Endodermal cell (in vitro differentiated cells): ENCODE measurements around the gene NSUN2. TPM values are rescaled to one million over a fixed set of nuclear protein-coding genes. Genes with fewer than 3 reads are reported as not detected.
"Not testable (repeated sequence)": the region's sequence is repeated elsewhere in the genome, so short reads cannot be mapped to it uniquely, and the experiment has no call there.

Experiments used
- DNase-seq: peaks from one replicate; pipeline ENCODE4 v3.0.0-alpha.2; 2017
- H3K27ac ChIP-seq: 2 replicates; pipeline ENCODE4 v1.5.1; 2013; ENCODE audit warnings: mild to moderate bottlenecking, low read depth, low read length, moderate library complexity
- H3K27me3 ChIP-seq: 2 replicates; pipeline ENCODE4 v1.6.1; 2013; ENCODE audit warnings: mild to moderate bottlenecking, low read length, moderate library complexity; ENCODE audit not compliant: insufficient read depth, control insufficient read depth, poor library complexity, severe bottlenecking
- H3K36me3 ChIP-seq: 2 replicates; pipeline ENCODE4 v1.7.0; 2013; ENCODE audit warnings: mild to moderate bottlenecking, low read length, moderate library complexity; ENCODE audit not compliant: control insufficient read depth, insufficient read depth
- H3K4me1 ChIP-seq: one replicate; pipeline ENCODE4 v1.7.0; 2013; ENCODE audit warnings: low read length; ENCODE audit not compliant: control insufficient read depth, insufficient read depth
- H3K4me3 ChIP-seq: 2 replicates; pipeline ENCODE4 v1.5.1; 2013; ENCODE audit warnings: mild to moderate bottlenecking, low read length, moderate library complexity
- H3K9ac ChIP-seq: 2 replicates; pipeline ENCODE4 v1.6.1; 2013; ENCODE audit warnings: mild to moderate bottlenecking, low read length, moderate library complexity; ENCODE audit not compliant: poor library complexity, severe bottlenecking; ENCODE audit errors: extremely low read depth
- H3K9me3 ChIP-seq: 2 replicates; pipeline ENCODE4 v1.6.1; 2013; ENCODE audit warnings: mild to moderate bottlenecking, low read length, moderate library complexity; ENCODE audit not compliant: control insufficient read depth
- H3K27ac Mint-ChIP-seq: 2 replicates; pipeline ENCODE4 v1.8.0; 2020; ENCODE audit warnings: mixed read lengths
- H3K27me3 Mint-ChIP-seq: 2 replicates; pipeline ENCODE4 v1.8.0; 2021; ENCODE audit warnings: mild to moderate bottlenecking, mixed read lengths; ENCODE audit not compliant: insufficient read depth
- H3K36me3 Mint-ChIP-seq: 2 replicates; pipeline ENCODE4 v1.8.0; 2020; ENCODE audit warnings: low read depth, mixed read lengths
- H3K4me1 Mint-ChIP-seq: 2 replicates; pipeline ENCODE4 v1.8.0; 2020; ENCODE audit warnings: mixed read lengths
- H3K4me3 Mint-ChIP-seq: 2 replicates; pipeline ENCODE4 v1.8.0; 2020; ENCODE audit warnings: mild to moderate bottlenecking, moderate library complexity, mixed read lengths
- H3K9me3 Mint-ChIP-seq: 2 replicates; pipeline ENCODE4 v1.8.0; 2020; ENCODE audit warnings: mild to moderate bottlenecking, mixed read lengths
- WGBS, 2 experiments: methylation state at CpG; one replicate each; pipeline versions ENCODE4 v1.1.5 to v1.1.7; 2013; ENCODE audit warnings: missing lambda C conversion rate in 2 of 2, mixed read lengths in 1 of 2; ENCODE audit not compliant: insufficient coverage in 1 of 2, insufficient read length in 1 of 2; 5-methylcytosine and 5-hydroxymethylcytosine counted together
- total RNA-seq, 2 donors: library from RNA; stranded (reverse); fragmentation: NEBNext Ultra II Directional in 1 of 2; extraction: Animal tissue kit (Norgen Biotek cat#: 25700) in 1 of 2; gene quantifications; 2 replicates in 1 of 2; 3 replicates in 1 of 2; pipeline ENCODE4 v1.2.1, GENCODE V29; 2021
- TF ChIP-seq, protein P1 (sequence below): fragments of 200-600 bp; sonication (generic); conservative IDR thresholded peaks from 2 replicates; pipeline ENCODE4 v1.5.0; 2021; ENCODE audit warnings: antibody characterized with exemption, mild to moderate bottlenecking

Gene NSUN2
- total RNA-seq, 2 donors from 2014 or later = 71.8 to 90.8 TPM

DNA sequence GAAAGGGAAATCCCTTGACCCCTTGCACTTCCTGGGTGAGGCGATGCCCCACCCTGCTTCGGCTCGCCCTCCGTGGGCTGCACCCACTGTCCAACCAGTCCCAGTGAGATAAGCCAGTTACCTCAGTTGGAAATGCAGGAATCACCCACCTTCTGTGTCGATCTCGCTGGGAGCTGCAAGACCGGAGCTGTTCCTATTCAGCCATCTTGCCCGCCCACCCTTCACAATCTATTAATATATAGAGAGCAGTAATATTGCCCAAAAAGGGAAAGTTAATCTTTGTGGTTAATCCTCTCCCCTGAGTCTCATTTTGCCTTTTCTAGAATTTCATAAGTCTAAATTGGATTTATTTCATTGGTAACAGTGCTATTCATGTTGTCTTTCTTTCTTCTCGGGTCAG is 16.8 kb upstream of the NSUN2 start:
- no peak overlapping the region for H3K9ac ChIP-seq
- peaks cover 9% of the 10 kb centered on the region for H3K9me3 Mint-ChIP-seq
- H3K27me3 ChIP-seq = no peaks in the 10 kb centered on the region
- H3K36me3 Mint-ChIP-seq = peaks cover 25% of the 10 kb centered on the region
- peaks cover 10% of the 10 kb centered on the region for H3K36me3 ChIP-seq
- TF ChIP-seq, protein P1, sequence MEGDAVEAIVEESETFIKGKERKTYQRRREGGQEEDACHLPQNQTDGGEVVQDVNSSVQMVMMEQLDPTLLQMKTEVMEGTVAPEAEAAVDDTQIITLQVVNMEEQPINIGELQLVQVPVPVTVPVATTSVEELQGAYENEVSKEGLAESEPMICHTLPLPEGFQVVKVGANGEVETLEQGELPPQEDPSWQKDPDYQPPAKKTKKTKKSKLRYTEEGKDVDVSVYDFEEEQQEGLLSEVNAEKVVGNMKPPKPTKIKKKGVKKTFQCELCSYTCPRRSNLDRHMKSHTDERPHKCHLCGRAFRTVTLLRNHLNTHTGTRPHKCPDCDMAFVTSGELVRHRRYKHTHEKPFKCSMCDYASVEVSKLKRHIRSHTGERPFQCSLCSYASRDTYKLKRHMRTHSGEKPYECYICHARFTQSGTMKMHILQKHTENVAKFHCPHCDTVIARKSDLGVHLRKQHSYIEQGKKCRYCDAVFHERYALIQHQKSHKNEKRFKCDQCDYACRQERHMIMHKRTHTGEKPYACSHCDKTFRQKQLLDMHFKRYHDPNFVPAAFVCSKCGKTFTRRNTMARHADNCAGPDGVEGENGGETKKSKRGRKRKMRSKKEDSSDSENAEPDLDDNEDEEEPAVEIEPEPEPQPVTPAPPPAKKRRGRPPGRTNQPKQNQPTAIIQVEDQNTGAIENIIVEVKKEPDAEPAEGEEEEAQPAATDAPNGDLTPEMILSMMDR = no peak
- no peaks in the 10 kb centered on the region for H3K4me1 ChIP-seq
- no peak for DNase-seq
- no peaks in the 10 kb centered on the region for H3K27me3 Mint-ChIP-seq
- no peaks in the 10 kb centered on the region for H3K9me3 ChIP-seq
- peaks cover 8% of the 10 kb centered on the region for H3K4me1 Mint-ChIP-seq
- H3K27ac ChIP-seq = no peak overlapping the region
- no peak overlapping the region for H3K27ac Mint-ChIP-seq
- 96% methylated on average over 7 of the region's 9 CpGs; no CpG with 5 or more reads in 1 of the 2 experiments for WGBS, 2 experiments
- no peak overlapping the region for H3K4me3 ChIP-seq
- no peak overlapping the region for H3K4me3 Mint-ChIP-seq

DNA sequence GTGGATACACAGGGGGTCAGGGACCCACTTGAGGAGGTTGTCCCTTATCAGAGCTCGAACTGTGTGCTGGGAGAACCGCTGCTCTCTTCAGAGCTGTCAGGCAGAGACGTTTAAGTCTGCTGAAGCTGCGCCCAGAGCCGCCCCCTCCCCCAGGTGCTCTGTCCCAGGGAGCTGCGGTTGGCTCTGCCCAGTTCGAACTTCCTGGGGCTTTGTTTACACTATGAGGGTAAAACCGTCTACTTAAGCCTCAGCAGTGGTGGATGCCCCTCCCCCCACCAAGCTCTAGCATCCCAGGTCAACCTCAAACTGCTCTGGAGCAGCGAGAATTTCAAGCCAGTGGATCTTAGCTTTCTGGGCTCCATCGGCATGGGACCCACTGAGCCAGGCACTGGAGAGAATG is 16.3 kb upstream of the NSUN2 start:
- Histone ChIP-seq H3K9ac (no peak overlapping the region), H3K4me1 (no peaks in the 10 kb centered on the region), H3K9me3 (no peaks in the 10 kb centered on the region), H3K4me3 (no peak overlapping the region), H3K27me3 (no peaks in the 10 kb centered on the region), H3K36me3 (peaks cover 8% of the 10 kb centered on the region), H3K27ac (no peak overlapping the region)
- peaks cover 28% of the 10 kb centered on the region for H3K36me3 Mint-ChIP-seq
- no peak overlapping the region for H3K4me3 Mint-ChIP-seq
- H3K4me1 Mint-ChIP-seq = peaks cover 8% of the 10 kb centered on the region
- TF ChIP-seq, protein P1 = no peak
- peaks cover 9% of the 10 kb centered on the region for H3K9me3 Mint-ChIP-seq
- no peak overlapping the region for H3K27ac Mint-ChIP-seq
- 77 to 80% methylated on average over 7 to 10 of the region's 10 CpGs for WGBS, 2 experiments
- no peaks in the 10 kb centered on the region for H3K27me3 Mint-ChIP-seq
- DNase-seq = no peak

- 86 to 95% methylated on average over 6 to 11 of the region's 11 CpGs for WGBS, 2 experiments
- H3K4me3 ChIP-seq, DNase-seq, H3K27ac Mint-ChIP-seq, H3K27me3 Mint-ChIP-seq, H3K4me1 ChIP-seq, H3K4me3 Mint-ChIP-seq, H3K27me3 ChIP-seq, H3K9me3 Mint-ChIP-seq, H3K9ac ChIP-seq, H3K9me3 ChIP-seq, H3K27ac ChIP-seq, H3K36me3 ChIP-seq: not testable (repeated sequence)
- Mint-ChIP-seq H3K4me1 (peaks cover 15% of the 10 kb centered on the region), H3K36me3 (peaks cover 26% of the 10 kb centered on the region)
Measured at GRCh38 chr5:6645571-6646362, 12.9 kb upstream of the NSUN2 start.
